HL-60 (cell line): Measurements from ENCODE around the gene ISG15.

Experiments
- DNase-seq, 2 experiments: peaks; one replicate each; pipeline ENCODE4 v3.0.0-alpha.2; 2010 to 2020; ENCODE audit warnings: low read depth in 1 of 2, low spot score in 1 of 2
- H3K27ac ChIP-seq: fragments of 250-450 bp; sonication (Bioruptor Pico); replicated peaks from 2 replicates; pipeline ENCODE4 v1.5.1; 2020; ENCODE audit warnings: mild to moderate bottlenecking, moderate library complexity
- H3K27me3 ChIP-seq: fragments of 250-450 bp; sonication (Bioruptor Pico); 2 replicates; pipeline ENCODE4 v1.5.1; 2021; ENCODE audit warnings: mild to moderate bottlenecking, moderate library complexity; ENCODE audit not compliant: insufficient read depth, poor library complexity, severe bottlenecking
- H3K4me3 ChIP-seq: replicated peaks from 2 replicates; pipeline ENCODE4 v1.5.1; 2011; ENCODE audit warnings: mild to moderate bottlenecking, control low read depth, low read length; ENCODE audit not compliant: insufficient read depth
- GABPA ChIP-seq: IDR thresholded peaks from 2 replicates; pipeline ENCODE4 v1.6.1; 2012; ENCODE audit warnings: low read depth
- POLR2AphosphoS5 ChIP-seq: IDR thresholded peaks from 2 replicates; pipeline ENCODE4 v1.6.1; 2012; ENCODE audit warnings: low read depth
- REST ChIP-seq: IDR thresholded peaks from 2 replicates; pipeline ENCODE4 v1.6.1; 2012; ENCODE audit warnings: low read depth; ENCODE audit not compliant: insufficient replicate concordance
- SPI1 ChIP-seq: IDR thresholded peaks from 2 replicates; pipeline ENCODE4 v1.6.1; 2012; ENCODE audit warnings: low read depth, mild to moderate bottlenecking, borderline replicate concordance
- TF ChIP-seq, protein P1 (sequence below): IDR thresholded peaks from one replicate; pipeline ENCODE4 v1.5.1; 2011; ENCODE audit warnings: low read length, control low read depth, inconsistent platforms; ENCODE audit not compliant: insufficient read depth

ISG15 gene

GRCh38 chr1:969260-969855 is 43.9 kb upstream of the ISG15 start:
- no peak overlapping the region for H3K4me3 ChIP-seq
- DNase-seq = no peak
- no peak overlapping the region for H3K27ac ChIP-seq
- peaks cover 22% of the 10 kb centered on the region for H3K27me3 ChIP-seq
- TF ChIP-seq SPI1 (no peak), GABPA (no peak), POLR2AphosphoS5 (no peak), REST (no peak)
- TF ChIP-seq, protein P1, sequence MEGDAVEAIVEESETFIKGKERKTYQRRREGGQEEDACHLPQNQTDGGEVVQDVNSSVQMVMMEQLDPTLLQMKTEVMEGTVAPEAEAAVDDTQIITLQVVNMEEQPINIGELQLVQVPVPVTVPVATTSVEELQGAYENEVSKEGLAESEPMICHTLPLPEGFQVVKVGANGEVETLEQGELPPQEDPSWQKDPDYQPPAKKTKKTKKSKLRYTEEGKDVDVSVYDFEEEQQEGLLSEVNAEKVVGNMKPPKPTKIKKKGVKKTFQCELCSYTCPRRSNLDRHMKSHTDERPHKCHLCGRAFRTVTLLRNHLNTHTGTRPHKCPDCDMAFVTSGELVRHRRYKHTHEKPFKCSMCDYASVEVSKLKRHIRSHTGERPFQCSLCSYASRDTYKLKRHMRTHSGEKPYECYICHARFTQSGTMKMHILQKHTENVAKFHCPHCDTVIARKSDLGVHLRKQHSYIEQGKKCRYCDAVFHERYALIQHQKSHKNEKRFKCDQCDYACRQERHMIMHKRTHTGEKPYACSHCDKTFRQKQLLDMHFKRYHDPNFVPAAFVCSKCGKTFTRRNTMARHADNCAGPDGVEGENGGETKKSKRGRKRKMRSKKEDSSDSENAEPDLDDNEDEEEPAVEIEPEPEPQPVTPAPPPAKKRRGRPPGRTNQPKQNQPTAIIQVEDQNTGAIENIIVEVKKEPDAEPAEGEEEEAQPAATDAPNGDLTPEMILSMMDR = no peak

DNA sequence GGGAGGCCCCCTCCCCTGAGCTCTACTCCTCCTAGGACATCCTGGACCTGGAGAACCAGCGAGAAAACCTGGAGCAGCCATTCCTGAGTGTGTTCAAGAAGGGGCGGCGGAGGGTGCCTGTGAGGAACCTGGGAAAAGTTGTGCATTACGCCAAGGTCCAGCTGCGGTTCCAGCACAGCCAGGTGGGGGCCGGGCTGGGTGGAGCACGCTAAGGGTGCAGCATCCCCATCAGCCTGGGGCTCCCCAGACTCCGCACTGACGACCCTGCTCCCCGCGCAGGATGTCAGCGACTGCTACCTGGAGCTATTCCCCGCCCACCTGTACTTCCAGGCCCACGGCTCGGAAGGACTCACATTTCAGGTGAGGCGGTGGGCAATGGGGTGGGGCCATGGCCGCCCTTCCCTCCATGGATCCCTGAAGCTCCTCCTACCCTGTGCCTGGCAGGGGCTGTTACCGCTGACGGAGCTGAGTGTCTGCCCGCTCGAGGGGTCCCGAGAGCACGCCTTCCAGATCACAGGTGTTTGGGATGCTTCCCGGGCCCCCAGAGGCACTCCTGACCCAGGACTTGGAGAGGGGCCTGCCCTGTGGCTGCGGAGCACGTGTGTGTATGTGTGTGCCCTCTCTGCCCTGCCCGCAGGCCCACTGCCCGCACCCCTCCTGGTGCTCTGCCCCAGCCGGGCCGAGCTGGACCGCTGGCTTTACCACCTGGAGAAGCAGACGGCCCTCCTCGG is 42.9 kb upstream of the ISG15 start:
- TF ChIP-seq POLR2AphosphoS5 (no peak), GABPA (no peak), SPI1 (no peak), REST (no peak)
- TF ChIP-seq, protein P1 = no peak
- Histone ChIP-seq H3K27me3 (peaks cover 22% of the 10 kb centered on the region), H3K27ac (no peak overlapping the region), H3K4me3 (no peak overlapping the region)
- DNase-seq = no peak

GRCh38 chr1:970973-971730 is 42.1 kb upstream of the ISG15 start:
- no peak for TF ChIP-seq SPI1
- no peak for TF ChIP-seq REST
- TF ChIP-seq POLR2AphosphoS5 = no peak
- no peak for TF ChIP-seq GABPA
- TF ChIP-seq, protein P1 = no peak
- Histone ChIP-seq H3K27ac (no peak overlapping the region), H3K27me3 (peaks cover 22% of the 10 kb centered on the region), H3K4me3 (no peak overlapping the region)
- no peak for DNase-seq
